SKM-1 (cell line): ENCODE data around the gene DIMT1.

ENCODE experiments used
- DNase-seq: peaks from one replicate; lab custom pipeline; 2025; ENCODE audit not compliant: unreplicated experiment; lab: John Stamatoyannopoulos, UW

The DIMT1 gene

DNA sequence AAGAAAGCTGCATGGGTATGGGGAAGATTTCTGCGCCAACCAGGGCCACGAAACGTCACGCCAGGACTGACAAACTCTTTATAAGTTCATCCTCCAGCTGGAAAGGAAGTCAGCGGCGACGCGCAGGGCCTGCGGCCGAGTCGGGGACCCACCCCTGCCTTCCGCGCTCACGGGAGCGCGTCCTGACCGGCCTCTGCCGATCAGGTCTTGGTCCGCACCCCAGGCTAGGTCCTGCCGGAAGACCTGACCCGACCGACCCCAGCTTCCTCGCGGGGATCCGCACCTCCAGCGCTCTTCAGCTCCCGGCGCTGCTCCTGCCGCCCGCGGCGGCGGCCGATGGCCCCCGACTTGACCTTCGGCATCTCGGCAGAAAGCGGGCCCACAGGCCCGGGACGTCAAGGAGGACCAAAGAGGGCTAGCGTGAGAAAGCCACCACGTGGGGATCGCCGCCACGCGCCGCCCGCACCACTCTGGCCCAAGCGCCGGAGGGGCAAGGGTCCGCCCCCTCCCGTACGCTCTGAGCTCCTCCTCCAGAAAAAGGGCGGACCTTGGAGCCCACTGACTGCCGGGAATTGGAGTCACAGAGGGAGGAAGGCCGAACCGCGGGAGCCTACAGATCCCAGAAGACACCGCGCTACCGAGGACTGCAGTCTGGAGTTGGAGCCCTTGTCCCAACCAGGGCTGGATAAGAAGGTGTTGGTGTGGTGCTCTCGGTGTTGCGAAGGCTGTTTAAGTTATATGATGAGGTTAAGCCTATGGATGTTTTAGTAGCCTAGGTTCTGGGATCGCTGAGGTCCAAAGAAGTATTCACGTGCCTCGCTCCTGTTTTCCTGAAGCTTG lies at the start of gene DIMT1:
Gene DIMT1, minus strand, starts transcription at position 495 of the 840 bp plus-strand sequence. Its CDS starts 133 bp downstream, at position 362.
- DNase-seq, result peak; percentile 98

DNA sequence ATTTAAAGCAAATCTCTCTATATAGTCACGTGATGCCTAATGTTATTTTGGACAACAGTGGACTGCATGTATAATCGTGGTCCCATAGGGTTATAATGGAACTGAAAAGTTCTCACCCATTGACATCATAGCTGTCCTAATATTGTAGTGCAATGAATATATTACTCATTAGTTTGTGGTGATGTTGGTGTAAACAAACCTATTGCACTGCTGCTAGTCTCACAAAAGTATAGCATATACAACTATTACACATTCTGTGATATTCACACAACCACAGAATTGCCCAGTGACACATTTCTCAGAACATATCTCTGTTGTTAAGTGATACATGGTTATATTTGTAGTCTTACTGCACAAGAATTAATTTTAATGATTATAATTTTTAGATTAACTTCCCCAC lies 46.6 kb upstream of the DIMT1 start:
- DNase-seq, result no peak

DNA sequence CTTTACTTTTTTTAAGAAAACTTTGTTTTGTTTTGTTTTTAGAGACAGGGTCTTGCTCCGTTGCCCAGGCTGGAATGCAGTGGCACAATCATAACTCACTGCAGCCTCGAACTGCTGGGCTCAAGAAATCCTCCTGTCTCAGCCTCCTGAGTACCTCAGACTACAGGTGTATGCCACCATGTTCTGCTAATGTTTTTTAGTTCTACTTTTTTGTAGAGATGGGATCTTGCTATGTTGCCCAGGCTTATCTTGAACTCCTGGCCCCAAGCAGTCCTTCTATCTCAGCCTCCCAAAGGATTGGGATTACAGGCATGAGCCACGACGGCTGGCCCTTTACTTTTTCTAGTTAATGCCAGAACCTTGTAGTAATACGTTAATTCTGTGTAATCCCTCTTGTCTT lies 44.8 kb upstream of the DIMT1 start:
- no peak for DNase-seq

DNA sequence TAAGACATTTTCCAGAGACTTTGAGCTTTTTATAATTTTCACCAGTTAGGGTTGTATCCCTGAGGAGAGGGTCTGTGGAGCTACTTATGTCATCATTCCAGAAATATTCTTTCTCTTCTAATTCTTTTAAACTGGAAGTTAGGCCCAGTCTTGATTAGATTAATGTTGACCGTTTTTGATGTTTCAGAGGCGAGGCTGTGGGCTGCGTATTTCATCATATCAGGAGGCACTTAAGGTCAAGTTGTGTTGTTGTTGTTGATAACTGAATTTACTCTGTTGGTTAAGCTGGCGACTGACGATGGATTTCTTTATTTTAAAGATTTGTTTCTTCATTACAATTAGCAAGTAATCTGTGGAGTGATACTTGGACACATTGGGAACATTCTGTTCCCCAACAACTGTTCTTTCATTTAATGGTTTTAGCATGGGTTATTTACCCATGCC lies 28.9 kb upstream of the DIMT1 start:
- DNase-seq, result no peak

DNA sequence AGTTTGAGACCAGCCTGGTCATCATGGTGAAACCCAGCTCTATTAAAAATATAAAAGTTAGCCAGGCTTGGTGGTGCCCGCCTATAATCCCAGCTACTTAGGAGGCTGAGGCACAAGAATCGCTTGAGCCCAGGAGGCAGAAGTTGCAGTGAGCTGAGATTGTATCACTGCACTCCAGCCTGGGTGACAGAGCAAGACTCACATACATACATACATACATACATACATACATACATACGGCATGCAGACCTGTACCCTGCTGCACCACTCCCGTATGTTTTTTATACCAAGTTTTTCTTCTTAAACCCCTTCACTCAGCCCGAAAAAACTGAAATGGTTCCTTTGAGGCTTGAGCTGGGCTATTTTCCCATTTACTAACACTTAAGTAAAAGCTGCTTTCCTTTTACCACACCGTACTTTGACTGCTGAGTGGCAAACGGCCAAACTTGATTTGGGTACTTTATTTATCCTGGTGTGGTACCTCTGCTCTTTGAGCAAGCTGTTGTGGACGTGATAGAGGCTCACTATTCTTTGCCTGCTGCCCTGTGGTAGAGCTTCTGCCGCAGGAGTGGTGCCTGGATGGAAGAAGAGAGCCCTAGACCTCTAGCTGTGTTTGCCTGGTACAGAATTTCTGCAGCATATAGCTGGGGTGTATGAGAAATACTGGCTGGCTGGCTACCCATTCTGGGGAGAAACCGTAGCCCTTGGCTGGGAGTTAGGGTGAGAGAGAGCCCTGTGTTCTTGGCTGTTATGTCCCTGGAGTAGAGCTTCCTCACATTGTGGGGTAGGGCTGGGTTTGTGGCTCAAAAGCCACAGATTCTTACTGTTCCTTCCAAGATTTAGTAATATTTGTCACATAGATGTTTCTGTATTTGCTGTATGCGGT lies 28.3 kb upstream of the DIMT1 start:
- no peak for DNase-seq

DNA sequence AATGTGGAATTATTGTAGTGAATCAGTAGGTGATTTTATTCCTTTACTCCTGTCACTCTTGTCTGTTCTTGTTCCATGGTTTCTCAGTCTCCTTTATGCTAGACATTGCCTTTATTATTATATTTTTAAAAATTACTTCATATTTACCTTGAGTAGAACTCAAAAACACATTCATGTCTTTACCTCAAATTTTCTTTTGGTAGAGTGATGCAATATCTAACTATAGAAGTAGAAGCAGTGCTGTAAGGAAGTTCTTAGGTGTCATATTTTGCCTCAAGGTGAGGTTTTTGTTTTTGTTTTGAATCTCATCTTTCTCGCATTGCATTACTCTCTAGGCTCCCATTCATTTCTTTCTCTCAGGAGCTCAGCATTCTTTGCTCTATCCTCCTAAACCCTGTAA lies 21.1 kb upstream of the DIMT1 start:
- no peak for DNase-seq

DNA sequence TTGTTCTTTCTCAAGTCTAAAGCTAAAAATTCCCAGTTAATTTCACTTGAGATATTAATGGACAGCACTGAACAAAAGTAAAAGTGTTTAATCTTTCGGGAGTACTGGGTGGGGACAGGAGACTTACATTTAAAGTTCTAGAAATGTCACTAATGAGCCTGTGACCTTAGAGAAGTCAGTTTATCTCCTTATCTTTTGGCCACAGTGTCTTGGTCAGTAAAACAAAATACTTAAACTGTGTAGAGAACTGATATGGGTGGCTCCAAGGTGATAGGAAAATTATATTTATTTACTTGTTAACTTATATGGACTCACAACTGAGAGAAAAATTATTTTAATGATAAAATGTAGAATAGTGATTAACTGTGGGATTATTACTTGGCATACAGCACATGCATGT lies 17.7 kb upstream of the DIMT1 start:
- no peak for DNase-seq

DNA sequence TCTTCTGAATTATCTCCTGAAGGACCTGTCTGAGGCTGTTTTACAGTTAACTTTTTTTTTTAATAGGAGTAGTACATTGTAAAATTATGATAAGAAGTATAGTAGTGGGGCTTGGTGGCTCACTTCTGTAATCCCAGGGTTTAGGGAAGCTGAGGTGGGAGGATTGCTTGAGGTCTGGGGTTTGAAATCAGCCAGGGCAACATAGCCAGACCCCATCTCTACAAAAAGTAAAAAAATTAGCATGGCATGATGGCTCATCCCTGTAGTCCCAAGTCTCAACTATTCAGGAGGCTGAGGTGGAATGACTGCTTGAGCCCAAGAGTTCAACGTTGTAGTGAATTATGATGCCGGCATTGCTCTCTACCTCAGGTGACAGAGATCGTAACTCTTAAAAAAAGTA lies 15.9 kb upstream of the DIMT1 start:
- DNase-seq, result no peak

DNA sequence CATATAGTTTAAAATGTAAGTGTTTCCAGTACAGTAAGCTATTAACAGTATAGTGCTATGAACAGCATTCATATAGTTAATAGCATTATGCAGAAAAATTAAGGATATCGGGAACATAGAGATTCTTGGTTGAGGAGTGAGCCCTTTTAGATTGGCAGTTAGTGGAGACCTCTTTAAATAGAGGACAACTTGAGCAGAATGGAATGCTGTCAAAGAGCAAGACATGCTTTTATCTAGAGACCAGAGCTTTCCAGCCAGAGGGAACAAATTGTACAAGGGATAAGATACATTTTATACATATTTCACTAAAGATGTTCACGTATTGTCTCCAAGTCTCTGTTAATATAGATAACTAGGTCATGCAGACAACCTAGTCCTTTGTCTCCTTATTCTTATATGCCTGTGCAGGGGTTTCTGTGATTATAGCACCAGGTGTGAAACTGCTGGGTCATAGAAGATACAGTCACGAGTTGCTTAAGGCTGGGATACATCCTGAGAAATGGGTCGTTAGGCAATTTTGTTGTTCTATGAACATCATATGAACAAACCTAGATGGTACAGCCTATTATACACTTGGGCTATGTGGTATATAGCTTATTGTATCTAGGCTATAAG lies 14.9 kb upstream of the DIMT1 start:
- DNase-seq, result no peak

DNA sequence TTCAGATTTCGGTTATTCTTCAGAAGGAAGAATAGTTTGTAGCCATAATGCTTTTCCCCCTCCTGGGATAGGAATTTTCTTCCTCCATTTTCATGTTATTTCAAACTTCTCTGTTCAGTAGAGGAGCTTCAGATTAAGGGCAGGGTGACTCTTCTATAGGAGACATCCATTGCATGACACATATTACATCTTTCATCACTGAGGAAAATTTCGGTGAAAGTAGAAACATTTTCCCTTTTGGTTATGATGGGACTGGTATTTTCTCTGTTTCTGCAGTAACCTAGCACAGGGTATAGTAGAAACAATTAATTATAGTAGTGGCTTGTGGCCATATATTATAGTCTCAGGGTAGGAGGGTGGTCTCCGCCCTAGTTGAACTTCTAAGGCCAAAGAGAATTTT lies 10.0 kb upstream of the DIMT1 start:
- no peak for DNase-seq

DNA sequence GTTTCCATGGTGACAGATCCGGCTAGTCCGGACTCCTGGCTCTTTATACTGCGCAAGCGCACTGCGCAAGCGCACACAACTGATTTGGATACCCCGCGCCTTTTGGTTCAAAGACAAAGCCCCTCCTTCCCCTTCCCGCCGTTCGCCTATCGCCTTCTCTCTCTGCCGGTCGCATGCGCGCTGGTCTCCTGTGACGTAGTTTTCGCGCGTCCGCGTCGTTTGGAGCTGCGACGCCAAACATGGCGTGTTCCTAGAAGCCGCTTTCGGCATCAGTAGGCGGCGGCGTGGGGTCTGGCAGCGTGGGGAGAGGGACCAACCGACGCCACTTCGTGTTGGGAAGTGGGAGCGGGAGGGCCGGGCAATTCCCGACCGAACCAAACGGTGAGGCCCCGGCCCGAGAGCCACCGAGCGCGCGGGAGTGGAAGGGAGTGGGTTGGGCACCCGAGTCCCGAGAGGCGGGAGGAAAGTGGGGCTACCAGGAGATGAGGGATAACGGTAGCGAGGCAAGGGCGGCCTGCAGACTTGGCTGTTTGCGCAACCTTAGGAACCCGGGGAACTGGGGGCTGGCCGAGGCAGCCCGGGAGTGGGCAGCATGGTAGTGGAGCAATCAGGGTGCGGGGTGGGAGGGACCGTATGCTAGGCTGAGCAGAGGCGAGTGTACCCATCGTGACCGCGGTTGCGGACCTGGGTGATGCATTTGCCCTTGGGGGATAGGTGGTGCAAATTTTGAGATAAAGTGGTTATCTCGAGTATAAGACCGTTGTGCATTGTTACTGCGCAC lies 9.0 kb upstream of the DIMT1 start, which contains the start of gene IPO11:
Gene IPO11, plus strand, starts transcription at position 215 of the 781 bp plus-strand sequence. CDS start 24,517 bp downstream, outside the sequence.
- peak; percentile 96 for DNase-seq

DNA sequence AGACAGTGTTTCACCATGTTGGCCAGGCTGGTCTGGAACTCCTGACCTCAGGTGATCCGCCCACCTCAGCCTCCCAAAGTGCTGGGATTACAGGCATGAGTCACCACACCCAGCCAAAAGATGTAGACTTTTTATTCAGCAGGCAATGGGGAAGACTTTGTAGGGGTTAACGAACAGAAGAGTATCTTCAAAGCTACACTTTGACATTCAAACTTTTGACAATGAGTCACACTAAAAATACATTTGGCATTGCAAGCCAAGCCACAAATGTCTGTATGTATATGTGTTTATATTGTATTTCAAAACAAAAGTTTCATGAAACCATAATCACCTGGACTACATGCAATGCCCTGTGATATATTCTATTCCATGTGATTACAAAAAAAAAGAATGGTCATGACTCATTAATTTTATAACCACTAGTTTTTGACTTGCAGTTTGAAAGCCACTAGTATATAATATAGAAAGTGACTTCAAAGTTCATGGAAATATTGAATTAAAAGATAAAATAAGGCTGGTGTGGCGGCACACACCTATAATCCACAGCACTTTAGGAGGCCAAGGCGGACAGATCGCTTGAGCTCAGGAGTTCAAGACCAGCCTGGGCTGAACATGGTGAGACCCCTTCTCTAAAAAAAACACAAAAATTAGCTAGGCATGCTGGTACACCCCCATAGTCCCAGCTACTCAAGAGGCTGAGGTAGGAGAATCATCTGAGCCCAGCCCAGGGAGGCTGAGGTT lies 8.3 kb downstream of the DIMT1 start:
- no peak for DNase-seq

DNA sequence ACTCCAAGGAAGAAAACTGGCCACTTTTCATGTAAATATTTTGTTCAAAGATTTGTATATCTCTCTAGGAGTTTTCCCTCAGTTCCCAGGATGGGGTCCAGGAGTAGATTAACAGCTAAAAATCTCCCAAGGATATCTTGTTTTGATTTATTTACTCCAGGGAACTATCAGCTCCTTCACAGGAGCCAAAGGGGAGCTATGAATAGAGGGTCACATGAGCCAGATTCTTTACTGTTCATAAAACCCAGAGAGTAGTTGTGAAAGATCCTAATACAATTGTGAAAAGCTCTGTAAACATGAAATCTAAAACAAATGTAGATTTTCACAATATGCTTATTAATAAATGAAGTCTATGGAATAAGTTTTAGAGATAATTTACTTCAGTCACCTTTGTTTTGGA lies 16.9 kb downstream of the DIMT1 start:
- DNase-seq, result no peak

DNA sequence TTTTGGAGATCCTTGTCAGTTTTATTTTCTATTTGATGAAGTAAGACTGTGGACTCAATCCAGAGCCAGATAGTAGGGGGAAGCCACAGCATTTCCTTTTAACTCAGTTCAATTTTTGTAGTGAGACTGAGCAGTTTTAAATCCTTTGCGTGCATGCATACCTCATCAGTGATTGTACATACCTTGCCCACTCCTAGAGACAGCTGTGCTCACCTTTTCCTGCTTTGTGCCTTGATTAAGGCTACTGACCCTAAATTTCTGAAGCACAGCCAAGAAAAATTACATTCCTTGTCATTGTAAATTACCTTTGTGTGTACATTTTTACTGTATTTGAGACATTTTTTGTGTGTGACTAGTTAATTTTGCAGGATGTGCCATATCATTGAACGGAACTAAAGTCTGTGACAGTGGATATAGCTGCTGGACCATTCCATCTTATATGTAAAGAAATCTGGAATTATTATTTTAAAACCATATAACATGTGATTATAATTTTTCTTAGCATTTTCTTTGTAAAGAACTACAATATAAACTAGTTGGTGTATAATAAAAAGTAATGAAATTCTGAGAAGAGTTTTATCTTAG lies 17.8 kb downstream of the DIMT1 start:
- no peak for DNase-seq

DNA sequence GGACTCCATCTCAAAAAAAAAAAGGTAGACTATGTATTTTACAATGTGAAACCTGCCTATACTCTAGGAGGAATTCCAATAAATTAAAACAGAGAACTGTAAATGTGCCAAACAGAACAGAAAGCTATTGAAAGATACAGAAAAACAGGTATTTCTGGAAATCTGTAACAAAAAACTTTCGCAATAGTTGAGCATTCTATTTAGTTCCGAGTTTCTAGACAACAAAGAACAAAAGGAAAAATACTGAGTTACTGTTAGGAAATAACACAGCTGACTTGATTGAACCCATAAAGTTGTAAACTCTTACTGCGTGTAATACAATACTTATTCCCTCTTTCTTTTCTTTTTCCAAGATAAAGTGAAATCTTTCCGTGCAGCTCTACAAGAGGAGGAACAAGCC lies 18.6 kb downstream of the DIMT1 start:
- no peak for DNase-seq

DNA sequence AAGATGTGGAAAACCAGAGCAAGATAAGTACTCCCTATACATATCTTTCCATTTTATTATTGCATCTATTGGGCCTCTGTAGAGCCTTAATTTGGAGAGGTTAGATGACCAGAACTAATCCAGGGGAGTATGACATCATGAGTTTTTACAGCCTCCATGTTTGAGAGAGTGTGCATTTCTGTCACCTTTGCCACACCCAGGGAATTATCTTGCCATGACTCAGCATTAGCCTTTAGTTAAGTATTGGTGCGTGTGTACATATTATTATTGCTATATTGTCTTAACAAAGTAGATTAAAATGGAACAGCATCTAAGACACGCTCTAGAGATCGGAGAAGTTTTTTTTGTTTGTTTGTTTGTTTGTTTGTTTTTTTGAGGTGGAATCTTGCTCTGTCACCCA lies 27.6 kb downstream of the DIMT1 start:
- no peak for DNase-seq

DNA sequence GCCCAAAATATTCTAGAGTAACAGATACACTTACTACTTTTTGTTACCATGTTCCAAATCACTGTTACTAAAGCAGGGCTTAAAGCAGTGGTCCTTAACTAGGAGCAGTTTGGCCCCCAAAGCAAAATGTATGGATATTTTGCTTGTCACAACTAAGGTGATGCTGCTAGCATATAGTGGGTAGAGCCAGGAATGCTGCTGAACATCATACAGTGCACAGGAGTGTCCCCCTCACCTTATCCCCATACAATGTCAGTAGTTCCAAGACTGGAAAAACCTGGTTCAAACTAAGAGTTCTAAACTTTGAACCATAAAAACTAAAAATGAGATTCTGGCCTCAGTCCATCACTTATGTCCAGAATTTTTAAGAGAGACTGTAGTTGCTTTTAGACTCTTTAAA lies 28.1 kb downstream of the DIMT1 start:
- DNase-seq, result no peak

DNA sequence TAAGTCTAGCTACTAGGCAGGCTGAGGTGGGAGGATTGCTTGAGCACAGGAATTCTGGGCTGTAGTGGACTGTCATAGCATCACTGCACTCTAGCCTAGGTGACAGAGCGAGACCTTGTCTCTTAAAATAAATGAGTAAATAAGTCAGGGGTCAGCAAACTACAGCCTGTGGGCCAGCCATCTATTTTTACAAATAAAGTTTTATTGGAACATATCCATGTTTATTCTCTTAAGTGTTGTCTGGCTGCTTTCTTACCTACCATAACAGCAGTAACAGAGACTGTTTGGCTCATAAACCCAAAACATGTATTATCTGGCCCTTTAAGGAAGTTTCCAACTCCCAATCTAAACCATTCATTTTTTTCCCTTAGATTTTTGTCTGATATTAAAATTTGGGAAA lies 29.6 kb downstream of the DIMT1 start:
- no peak for DNase-seq

DNA sequence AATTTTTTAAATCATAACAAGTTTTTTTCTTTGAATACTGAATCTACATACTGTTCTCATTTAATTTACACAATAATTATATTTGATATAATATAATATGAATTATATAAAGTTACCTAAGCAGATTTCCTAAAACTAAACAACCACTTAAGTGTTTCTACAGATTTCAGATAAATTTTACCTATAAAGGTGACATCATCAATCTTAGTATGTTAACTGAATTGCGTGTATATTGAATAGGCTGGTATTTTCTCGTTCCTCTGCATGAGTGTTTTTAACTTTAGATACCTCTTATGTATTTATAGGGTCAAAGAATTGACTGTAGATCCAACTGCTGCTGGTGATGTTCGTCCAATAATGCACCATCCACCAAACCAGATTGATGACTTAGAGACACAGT lies 30.3 kb downstream of the DIMT1 start:
- no peak for DNase-seq

DNA sequence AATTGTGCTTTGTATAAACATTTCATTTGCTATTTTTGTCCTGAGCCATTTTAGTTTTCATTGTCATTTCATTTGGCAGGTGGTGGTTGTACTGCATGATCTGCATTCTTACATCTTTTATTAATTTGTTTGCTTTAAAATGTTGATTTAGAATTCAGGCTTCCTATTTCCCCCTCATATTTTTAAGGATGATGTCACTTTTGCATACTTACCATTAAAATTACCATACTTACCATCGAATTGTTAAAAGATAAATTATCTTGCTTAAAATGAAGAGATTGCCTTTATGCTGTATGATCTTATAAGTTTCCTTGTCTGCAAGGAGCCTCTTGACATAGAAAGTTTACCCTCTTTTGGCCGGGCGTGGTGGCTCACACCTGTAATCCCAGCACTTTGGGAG lies 31.1 kb downstream of the DIMT1 start:
- no peak for DNase-seq
